Calu3 (cell line): ENCODE data around the gene VPS72. TPM values are rescaled to one million over a fixed set of nuclear protein-coding genes. Genes with fewer than 3 reads are reported as not detected.

Experiments
- BruUV-seq: library from RNA; stranded (reverse); fragments of 400-500 nt; replicated peaks from 2 replicates; lab custom pipeline; 2021; lab: Mats Ljungman, UMichigan
- CTCF ChIA-PET: fragments of 300-600 bp; sonication (Branson Sonifier 250); formaldehyde crosslinking; loops from one replicate; lab custom pipeline; 2022; ENCODE audit warnings: antibody characterized with exemption; lab: Charles Lee
- DNase-seq: peaks from one replicate; pipeline ENCODE4 v3.0.0; 2022
- H3K27ac Mint-ChIP-seq: one replicate; pipeline ENCODE4 v1.8.0; 2022; ENCODE audit warnings: mixed read lengths; ENCODE audit not compliant: unreplicated experiment
- H3K27me3 Mint-ChIP-seq: one replicate; pipeline ENCODE4 v1.8.0; 2022; ENCODE audit warnings: mixed read lengths; ENCODE audit not compliant: unreplicated experiment
- H3K36me3 Mint-ChIP-seq: one replicate; pipeline ENCODE4 v1.8.0; 2022; ENCODE audit warnings: mild to moderate bottlenecking, moderate library complexity, mixed read lengths; ENCODE audit not compliant: insufficient read depth, unreplicated experiment
- H3K4me1 Mint-ChIP-seq: one replicate; pipeline ENCODE4 v1.8.0; 2022; ENCODE audit warnings: mild to moderate bottlenecking, low read depth, mixed read lengths; ENCODE audit not compliant: unreplicated experiment
- H3K4me3 Mint-ChIP-seq: one replicate; pipeline ENCODE4 v1.8.0; 2022; ENCODE audit warnings: mild to moderate bottlenecking, low read depth, moderate library complexity, mixed read lengths; ENCODE audit not compliant: unreplicated experiment
- H3K9me3 Mint-ChIP-seq: one replicate; pipeline ENCODE4 v1.8.0; 2022; ENCODE audit warnings: low read depth, mixed read lengths; ENCODE audit not compliant: unreplicated experiment
- intact Hi-C: fragments of 100-400 bp; cut with micrococcal nuclease; formaldehyde crosslinking; loops from one replicate; pipeline ENCODE4 v1.10.0; 2022; ENCODE audit not compliant: unreplicated experiment
- total RNA-seq: library from RNA; stranded (reverse); gene quantifications from 2 replicates; pipeline ENCODE4 v1.2.3, GENCODE V29; 2022
- TF ChIP-seq, protein P1 (sequence below): fragments of 200-600 bp; IDR thresholded peaks from one replicate; pipeline ENCODE4 v1.8.0; 2022; ENCODE audit warnings: antibody characterized with exemption; ENCODE audit not compliant: unreplicated experiment

VPS72 gene
- total RNA-seq, 1 experiment from 2014 or later = 91.4 TPM

DNA sequence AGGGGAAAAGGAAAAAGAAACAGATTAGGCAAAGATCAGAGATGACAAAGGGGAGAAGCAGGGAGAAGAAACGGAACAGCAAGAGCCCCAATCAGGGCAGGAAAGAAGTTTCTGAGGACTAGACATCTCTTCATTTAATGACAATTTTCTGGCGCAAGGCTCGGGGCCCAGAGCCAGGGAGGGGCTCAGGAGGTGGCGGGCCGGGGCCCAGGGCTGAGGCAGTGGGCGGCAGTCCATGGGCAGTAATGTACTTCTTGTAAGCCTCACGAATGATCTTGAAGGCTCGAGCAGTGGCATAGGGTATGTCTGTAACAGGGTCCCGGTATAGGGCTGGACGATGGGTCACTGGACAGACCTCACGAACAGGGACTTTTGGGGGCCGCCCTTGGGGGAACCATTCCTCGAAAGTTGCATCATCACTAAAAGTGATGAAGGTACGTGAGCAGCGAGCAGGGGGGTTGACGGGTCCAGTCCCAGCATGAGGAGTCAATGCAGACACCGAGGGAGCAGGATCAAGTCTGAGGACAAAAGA is 13.4 kb downstream of the VPS72 start:
- TSS peak; percentile 43 for BruUV-seq
- intact Hi-C loops = no loop called here
- TF ChIP-seq, protein P1, sequence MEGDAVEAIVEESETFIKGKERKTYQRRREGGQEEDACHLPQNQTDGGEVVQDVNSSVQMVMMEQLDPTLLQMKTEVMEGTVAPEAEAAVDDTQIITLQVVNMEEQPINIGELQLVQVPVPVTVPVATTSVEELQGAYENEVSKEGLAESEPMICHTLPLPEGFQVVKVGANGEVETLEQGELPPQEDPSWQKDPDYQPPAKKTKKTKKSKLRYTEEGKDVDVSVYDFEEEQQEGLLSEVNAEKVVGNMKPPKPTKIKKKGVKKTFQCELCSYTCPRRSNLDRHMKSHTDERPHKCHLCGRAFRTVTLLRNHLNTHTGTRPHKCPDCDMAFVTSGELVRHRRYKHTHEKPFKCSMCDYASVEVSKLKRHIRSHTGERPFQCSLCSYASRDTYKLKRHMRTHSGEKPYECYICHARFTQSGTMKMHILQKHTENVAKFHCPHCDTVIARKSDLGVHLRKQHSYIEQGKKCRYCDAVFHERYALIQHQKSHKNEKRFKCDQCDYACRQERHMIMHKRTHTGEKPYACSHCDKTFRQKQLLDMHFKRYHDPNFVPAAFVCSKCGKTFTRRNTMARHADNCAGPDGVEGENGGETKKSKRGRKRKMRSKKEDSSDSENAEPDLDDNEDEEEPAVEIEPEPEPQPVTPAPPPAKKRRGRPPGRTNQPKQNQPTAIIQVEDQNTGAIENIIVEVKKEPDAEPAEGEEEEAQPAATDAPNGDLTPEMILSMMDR = no peak
- Mint-ChIP-seq H3K36me3 (peaks cover 44% of the 10 kb centered on the region), H3K27me3 (no peaks in the 10 kb centered on the region), H3K9me3 (no peaks in the 10 kb centered on the region), H3K27ac (no peak overlapping the region), H3K4me3 (no peak overlapping the region), H3K4me1 (no peaks in the 10 kb centered on the region)
- DNase-seq = no peak
- CTCF ChIA-PET = interaction anchor here (0.9 to 1.0 kb wide), 2 partner anchors 13 to 77 kb away, joined by 3 to 4 read pairs; partner anchors contain the start of gene VPS72

DNA sequence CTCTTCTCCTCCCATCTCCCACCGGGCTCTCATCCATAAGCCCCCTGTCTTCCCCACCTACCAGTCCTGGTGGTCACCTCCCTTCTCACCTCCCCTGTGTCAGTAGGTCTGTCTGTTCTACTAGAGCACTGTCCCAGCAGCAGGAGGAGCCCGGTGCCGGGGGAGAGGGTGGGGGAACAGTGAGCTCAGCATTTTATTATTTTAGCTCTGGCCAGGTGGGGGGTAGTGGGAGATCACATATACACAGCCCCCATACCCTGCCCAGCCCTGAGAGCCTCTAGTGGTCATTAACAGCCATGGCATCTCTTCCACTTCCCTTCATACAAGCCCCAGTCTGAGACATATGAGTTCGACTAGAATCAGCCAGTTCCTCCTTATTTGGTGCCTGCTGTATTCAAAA is 14.1 kb downstream of the VPS72 start, which contains the start of gene TMOD4:
Gene TMOD4 (minus strand): TSS at position 119 of the 400 bp plus-strand sequence. CDS start 1,106 bp downstream, outside the sequence.
- H3K27ac Mint-ChIP-seq = no peak within 1 kb of the TSS
- H3K27me3 Mint-ChIP-seq = no peaks in the 10 kb centered on the region

DNA sequence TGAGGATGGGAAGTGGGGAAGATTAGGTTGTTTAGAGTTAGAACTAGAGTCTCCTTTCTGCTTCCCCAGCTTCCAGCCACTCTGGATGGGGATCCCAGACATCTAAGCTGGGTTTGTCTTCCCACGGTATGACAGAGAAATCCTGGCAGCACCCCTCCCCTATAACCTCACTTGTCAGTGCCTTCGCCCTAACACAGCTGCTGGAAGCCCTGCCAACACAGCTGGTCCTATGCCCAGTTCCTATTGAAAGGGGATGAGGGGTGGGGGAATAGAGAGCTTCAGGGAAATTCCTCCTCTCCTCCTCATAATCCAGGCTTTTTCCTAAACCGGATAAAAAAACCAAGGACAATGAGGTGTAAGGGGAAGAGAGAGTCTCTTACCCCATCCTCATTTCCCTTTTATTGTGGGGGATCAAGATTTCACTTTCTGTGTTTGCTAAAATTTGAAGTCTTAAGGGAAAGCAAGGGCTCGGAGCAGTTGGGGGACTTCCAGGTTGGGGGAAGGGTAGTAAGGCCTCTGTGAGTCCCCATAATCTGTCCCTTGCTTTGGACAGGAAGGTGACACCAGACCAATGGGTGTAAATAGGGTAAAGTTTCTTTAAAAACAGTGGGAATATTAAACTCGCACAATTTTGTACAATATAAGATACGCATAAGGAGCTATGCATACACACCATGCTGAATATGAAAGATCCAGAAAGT is 14.8 kb downstream of the VPS72 start:
- Mint-ChIP-seq H3K27me3 (no peaks in the 10 kb centered on the region), H3K27ac (no peak overlapping the region), H3K4me3 (no peak overlapping the region), H3K36me3 (peaks cover 33% of the 10 kb centered on the region), H3K4me1 (no peaks in the 10 kb centered on the region), H3K9me3 (no peaks in the 10 kb centered on the region)
- CTCF ChIA-PET = no interaction called here
- intact Hi-C loops = no loop called here
- no peak for DNase-seq
- BruUV-seq = no TSS peak
- TF ChIP-seq, protein P1 = no peak

More for the DNA sequence above, 14.1 kb downstream of the VPS72 start, which contains the start of gene TMOD4:
- no peak within 1 kb of the TSS for H3K4me3 Mint-ChIP-seq
- no peaks in the 10 kb centered on the region for H3K9me3 Mint-ChIP-seq
- peaks cover 40% of the 10 kb centered on the region for H3K36me3 Mint-ChIP-seq
- CTCF ChIA-PET = interaction anchor here (0.9 to 1.0 kb wide), 2 partner anchors 14 to 76 kb away, joined by 3 to 4 read pairs; partner anchors contain the start of gene VPS72
- TF ChIP-seq, protein P1 = peak; percentile 70
- BruUV-seq = no TSS peak
- intact Hi-C loops = no loop called here
- DNase-seq = no peak
- H3K4me1 Mint-ChIP-seq = no peaks in the 10 kb centered on the region

DNA sequence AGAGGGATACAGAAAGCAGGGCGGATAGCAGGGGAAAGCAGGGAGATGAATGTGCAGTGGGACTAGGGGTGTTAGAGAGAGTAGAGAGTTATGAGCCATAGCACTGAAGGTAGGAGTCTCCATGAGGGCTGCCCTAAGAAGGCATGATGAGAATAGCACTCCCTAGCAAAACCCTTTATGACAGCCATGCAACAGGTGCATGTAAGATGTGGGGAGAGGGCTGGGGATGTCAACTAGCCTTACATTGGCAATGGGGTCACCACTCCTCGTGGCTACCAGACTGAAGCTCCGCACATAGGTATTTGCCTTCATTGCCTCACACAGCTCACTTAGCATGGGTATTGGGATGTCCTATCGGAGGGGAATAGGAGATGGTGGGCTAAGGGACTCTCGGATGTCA is 18.8 kb downstream of the VPS72 start:
- H3K27ac Mint-ChIP-seq = no peak overlapping the region
- H3K4me3 Mint-ChIP-seq = no peak overlapping the region
- CTCF ChIA-PET = interaction anchor here (1.3 kb wide), 1 partner anchor 19 kb away, joined by 3 read pairs; the partner anchor contains the start of gene VPS72
- H3K27me3 Mint-ChIP-seq = no peaks in the 10 kb centered on the region
- no peaks in the 10 kb centered on the region for H3K9me3 Mint-ChIP-seq
- no peak for DNase-seq
- TF ChIP-seq, protein P1 = no peak
- intact Hi-C loops = no loop called here
- no TSS peak for BruUV-seq
- peaks cover 8% of the 10 kb centered on the region for H3K4me1 Mint-ChIP-seq
- H3K36me3 Mint-ChIP-seq = peaks cover 36% of the 10 kb centered on the region
